Measurements from ENCODE around the gene TMPRSS13. TPM values are rescaled to one million over a fixed set of nuclear protein-coding genes. Genes with fewer than 3 reads are reported as not detected.

Gene TMPRSS13
- total and polyA plus RNA-seq, 9 of the 15 experiments (the other 6 are each of a cell fraction or from before 2014, with no cell fraction given) = 0.11 to 0.29 (median 0.15) TPM

DNA sequence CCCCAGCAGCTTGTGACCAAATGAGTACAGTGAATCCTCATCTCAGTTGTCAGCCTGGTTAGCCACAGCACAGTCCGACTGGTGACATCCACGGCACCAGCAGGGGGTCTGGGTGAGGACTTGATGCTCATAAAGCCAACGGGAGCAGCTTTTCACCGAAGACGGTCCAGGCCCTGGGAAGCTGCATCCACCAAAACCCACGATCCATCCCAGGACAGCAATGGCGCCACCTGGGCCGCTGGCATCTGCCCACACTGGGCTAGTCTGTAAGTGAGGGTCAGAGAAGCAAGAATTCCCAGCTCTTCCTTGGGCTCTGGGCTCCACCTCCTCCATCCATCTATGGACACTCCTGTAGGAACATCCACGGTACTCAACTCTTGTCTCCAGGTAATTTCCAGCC, 27.6 kb downstream of the TMPRSS13 start:
- FAIRE-seq = no peak
- in situ Hi-C loops (cut with MboI) (no loop called here), intact Hi-C loops (cut with micrococcal nuclease) (no loop called here)
- no TSS peak for BruUV-seq (replicated peaks)
- Histone ChIP-seq H3K4me2 (ENCODE audit: insufficient read depth, low read length) (no peak overlapping the region), H3K4me1 (replicated peaks in 1 of 2; ENCODE audit: control insufficient read depth in 2 of 2, insufficient read depth in 2 of 2, low read length in 2 of 2) (no peaks in the 10 kb centered on the region; a peak in 2 of 5 replicates), H2AFZ (ENCODE audit: low read depth, low read length) (no peak overlapping the region), H4K20me1 (replicated peaks; ENCODE audit: control insufficient read depth, insufficient read depth, low read length) (no peaks in the 10 kb centered on the region; the same call in 1 of the 2 replicates), H3K4me3 (no peak overlapping the region), H3K79me2 (ENCODE audit: control insufficient read depth, insufficient read depth, low read length) (no peaks in the 10 kb centered on the region), H3K27me3 (ENCODE audit: control insufficient read depth in 2 of 2, insufficient read depth in 2 of 2, low read length in 2 of 2) (peaks cover 19 to 52% of the 10 kb centered on the region in 2 experiments), H3K36me3 (ENCODE audit: control insufficient read depth, insufficient read depth, low read length) (no peaks in the 10 kb centered on the region), H3K9me1 (ENCODE audit: control insufficient read depth, insufficient read depth, low read length) (no peaks in the 10 kb centered on the region), H3K9me3 (replicated peaks; ENCODE audit: control insufficient read depth, insufficient read depth, low read depth, low read length) (no peaks in the 10 kb centered on the region), H3K27ac (ENCODE audit: extremely low read depth, low read depth, low read length) (no peak overlapping the region), H3K9ac (ENCODE audit: insufficient read depth in 1 of 2, low read depth in 2 of 2, low read length in 2 of 2) (0 out of 4 replicates have a peak overlapping the region, but pooled peaks of 1 of the 2 experiments have one; percentile 37)
- POLR2A ChIA-PET = no interaction called here
- CTCF ChIA-PET (ENCODE audit: low intra/inter-chr PET ratio) = no interaction called here
- 12% methylated on average over 9 of the region's 9 CpGs for WGBS (ENCODE audit: insufficient coverage, low coverage, missing lambda C conversion rate)
- no peak for ATAC-seq
- no peak for DNase-seq (ENCODE audit: extremely low read depth in 1 of 4, low spot score in 3 of 4)
- no peak for TF ChIP-seq POLR2AphosphoS2 (IDR thresholded peaks at IDR 0.05; ENCODE audit: low read length)
- TF ChIP-seq, protein P1, sequence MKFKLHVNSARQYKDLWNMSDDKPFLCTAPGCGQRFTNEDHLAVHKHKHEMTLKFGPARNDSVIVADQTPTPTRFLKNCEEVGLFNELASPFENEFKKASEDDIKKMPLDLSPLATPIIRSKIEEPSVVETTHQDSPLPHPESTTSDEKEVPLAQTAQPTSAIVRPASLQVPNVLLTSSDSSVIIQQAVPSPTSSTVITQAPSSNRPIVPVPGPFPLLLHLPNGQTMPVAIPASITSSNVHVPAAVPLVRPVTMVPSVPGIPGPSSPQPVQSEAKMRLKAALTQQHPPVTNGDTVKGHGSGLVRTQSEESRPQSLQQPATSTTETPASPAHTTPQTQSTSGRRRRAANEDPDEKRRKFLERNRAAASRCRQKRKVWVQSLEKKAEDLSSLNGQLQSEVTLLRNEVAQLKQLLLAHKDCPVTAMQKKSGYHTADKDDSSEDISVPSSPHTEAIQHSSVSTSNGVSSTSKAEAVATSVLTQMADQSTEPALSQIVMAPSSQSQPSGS (CRISPR knock-in tag; IDR thresholded peaks at IDR 0.05) = no peak
- TF ChIP-seq ARNT (IDR thresholded peaks at IDR 0.05) = no peak
- TF ChIP-seq STAT5A (IDR thresholded peaks at IDR 0.05; ENCODE audit: borderline replicate concordance, low read length) = no peak
- no peak for TF ChIP-seq NFE2 (IDR thresholded peaks at IDR 0.05; ENCODE audit: low read depth)
- TF ChIP-seq, protein P2, sequence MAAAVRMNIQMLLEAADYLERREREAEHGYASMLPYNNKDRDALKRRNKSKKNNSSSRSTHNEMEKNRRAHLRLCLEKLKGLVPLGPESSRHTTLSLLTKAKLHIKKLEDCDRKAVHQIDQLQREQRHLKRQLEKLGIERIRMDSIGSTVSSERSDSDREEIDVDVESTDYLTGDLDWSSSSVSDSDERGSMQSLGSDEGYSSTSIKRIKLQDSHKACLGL (CRISPR knock-in tag; IDR thresholded peaks at IDR 0.05; ENCODE audit: borderline replicate concordance, poor library complexity, severe bottlenecking) = no peak
- no peak for TF ChIP-seq EHMT2 (IDR thresholded peaks at IDR 0.05)
- TF ChIP-seq, protein P3, sequence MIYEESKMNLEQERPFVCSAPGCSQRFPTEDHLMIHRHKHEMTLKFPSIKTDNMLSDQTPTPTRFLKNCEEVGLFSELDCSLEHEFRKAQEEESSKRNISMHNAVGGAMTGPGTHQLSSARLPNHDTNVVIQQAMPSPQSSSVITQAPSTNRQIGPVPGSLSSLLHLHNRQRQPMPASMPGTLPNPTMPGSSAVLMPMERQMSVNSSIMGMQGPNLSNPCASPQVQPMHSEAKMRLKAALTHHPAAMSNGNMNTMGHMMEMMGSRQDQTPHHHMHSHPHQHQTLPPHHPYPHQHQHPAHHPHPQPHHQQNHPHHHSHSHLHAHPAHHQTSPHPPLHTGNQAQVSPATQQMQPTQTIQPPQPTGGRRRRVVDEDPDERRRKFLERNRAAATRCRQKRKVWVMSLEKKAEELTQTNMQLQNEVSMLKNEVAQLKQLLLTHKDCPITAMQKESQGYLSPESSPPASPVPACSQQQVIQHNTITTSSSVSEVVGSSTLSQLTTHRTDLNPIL (CRISPR knock-in tag; IDR thresholded peaks at IDR 0.05) = no peak
- TF ChIP-seq NONO (IDR thresholded peaks at IDR 0.05; ENCODE audit: low read depth in 2 of 2, low read length in 1 of 2) = no peak
- TF ChIP-seq U2AF1 (optimal IDR thresholded peaks at IDR 0.05; ENCODE audit: low read depth, low read length) = no peak
- no peak for TF ChIP-seq ARID2 (IDR thresholded peaks at IDR 0.05)
- TF ChIP-seq ZNF347 (CRISPR knock-in tag; IDR thresholded peaks at IDR 0.05; ENCODE audit: low read depth) = no peak

Measured in K562 (cell line).